H1 (cell line): ENCODE data around the gene SLC2A2. TPM values are rescaled to one million over a fixed set of nuclear protein-coding genes. Genes with fewer than 3 reads are reported as not detected.

Experiments
- BACH1 ChIP-seq: IDR thresholded peaks from 2 replicates; pipeline ENCODE4 v1.6.1; 2012; ENCODE audit warnings: low read length, improper control_type of control experiment
- EZH2 ChIP-seq: fragments of 200-600 bp; sonication (generic); IDR thresholded peaks from 2 replicates; pipeline ENCODE4 v1.7.1; 2012; ENCODE audit warnings: low read depth, mild to moderate bottlenecking, moderate library complexity, low read length, inconsistent platforms; ENCODE audit not compliant: severe bottlenecking
- SP1 ChIP-seq: IDR thresholded peaks from 2 replicates; pipeline ENCODE4 v1.6.1; 2011; ENCODE audit warnings: low read depth, low read length
- polyA plus RNA-seq, 7 experiments: library from polyadenylated mRNA; depleted of rRNA in 3 of 7; stranded (reverse) in 5 of 7; unstranded in 2 of 7; fragments of >200 nt in 5 of 7; fragments of 200-250 nt in 2 of 7; gene quantifications; 1 replicate in 5 of 7; 2 replicates in 1 of 7; 4 replicates in 1 of 7; pipeline versions ENCODE4 v1.2.1 to v1.2.3, GENCODE V29; 2011 to 2013; ENCODE audit warnings: missing spikeins in 2 of 7, mixed read lengths in 2 of 7
- total RNA-seq: library from RNA; stranded (reverse); fragmentation: NEBNext Ultra II Directional; extraction: Animal tissue kit (Norgen Biotek cat#: 25700); gene quantifications from 2 replicates; pipeline ENCODE4 v1.2.1, GENCODE V29; 2021

Gene SLC2A2
- total and polyA plus RNA-seq, 2 of the 8 experiments (the other 6 are each of a cell fraction or from before 2014, with no cell fraction given), result not detected

DNA sequence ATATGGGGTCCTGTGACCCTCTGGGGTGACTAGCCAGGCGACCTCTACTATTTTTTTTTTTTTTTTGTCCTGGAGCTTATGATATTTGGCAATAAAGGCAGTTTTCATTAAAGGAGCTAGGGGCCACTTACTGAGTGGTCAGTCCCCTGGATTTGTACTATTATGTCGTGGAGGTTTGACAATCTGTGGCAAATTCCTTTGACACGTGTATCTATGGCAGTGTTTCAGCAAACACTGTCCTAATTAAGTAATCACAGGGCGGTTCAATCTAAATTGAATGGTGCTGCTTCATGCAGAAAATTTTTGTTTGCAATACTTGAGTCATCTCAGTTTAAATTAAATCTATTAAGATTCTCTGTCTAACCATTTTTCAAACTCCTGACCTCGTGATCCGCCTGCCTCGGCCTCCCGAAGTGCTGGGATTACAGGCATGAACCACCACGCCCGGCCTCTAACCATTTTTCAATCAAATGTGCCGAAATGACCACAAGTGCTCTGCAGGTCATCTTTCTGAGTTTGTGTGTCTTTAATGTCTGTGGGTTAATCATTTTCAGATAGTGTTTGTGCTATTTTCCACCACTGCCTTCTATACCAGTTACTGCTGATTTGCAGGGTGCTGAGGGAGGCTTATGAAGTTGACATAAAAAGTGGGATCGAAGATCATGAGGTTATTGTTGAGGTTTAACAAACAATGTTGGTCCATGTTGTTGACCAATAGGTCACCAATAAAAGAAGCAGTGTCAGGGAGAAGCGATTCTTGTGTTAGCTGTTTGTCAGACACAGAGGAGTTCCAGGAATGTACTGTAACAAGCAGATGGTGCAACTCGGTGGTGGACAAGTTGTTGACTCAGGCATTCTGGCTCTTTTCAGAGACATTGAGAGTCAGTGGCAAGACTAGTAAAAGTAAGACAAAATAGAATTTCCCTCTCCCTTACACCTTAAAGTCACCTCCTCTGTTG lies 18.6 kb upstream of the SLC2A2 start (continued):
- no peak for TF ChIP-seq EZH2
- no peak for TF ChIP-seq SP1
- no peak for TF ChIP-seq BACH1
